Memory B cell (primary cell): ENCODE results near the gene PTCRA.
"Not testable (repeated sequence)": the region's sequence is repeated elsewhere in the genome, so short reads cannot be mapped to it uniquely, and the experiment has no call there.

Experiments used
- ATAC-seq: fragments of 150-1000 bp; cut with Tn5 transposase; 2 replicates; pipeline ENCODE4 v1.10.0; 2021; ENCODE audit warnings: low read depth, mild to moderate bottlenecking, moderate library complexity
- DNase-seq, 2 donors: peaks; one replicate each; pipeline ENCODE4 v3.0.0; 2022; ENCODE audit warnings: low spot score in 2 of 2
- H3K27ac Mint-ChIP-seq: one replicate; pipeline ENCODE4 v1.8.0; 2022; ENCODE audit warnings: mild to moderate bottlenecking, moderate library complexity, mixed read lengths
- H3K27me3 Mint-ChIP-seq: one replicate; pipeline ENCODE4 v1.8.0; 2022; ENCODE audit warnings: mixed read lengths
- H3K36me3 Mint-ChIP-seq: one replicate; pipeline ENCODE4 v1.8.0; 2022; ENCODE audit warnings: mild to moderate bottlenecking, mixed read lengths
- H3K4me1 Mint-ChIP-seq: one replicate; pipeline ENCODE4 v1.8.0; 2022; ENCODE audit warnings: mixed read lengths
- H3K4me3 Mint-ChIP-seq: one replicate; pipeline ENCODE4 v1.8.0; 2022; ENCODE audit warnings: mild to moderate bottlenecking, moderate library complexity, mixed read lengths
- H3K9me3 Mint-ChIP-seq: one replicate; pipeline ENCODE4 v1.8.0; 2022; ENCODE audit warnings: mixed read lengths

PTCRA gene

GRCh38 chr6:42894041-42894828, 21.6 kb upstream of the PTCRA start:
- H3K4me3 Mint-ChIP-seq, result peak overlapping the region; percentile 21
- not testable (repeated sequence) for H3K36me3 Mint-ChIP-seq, H3K27me3 Mint-ChIP-seq, ATAC-seq, H3K9me3 Mint-ChIP-seq
- peak overlapping the region; percentile 86 for H3K27ac Mint-ChIP-seq
- DNase-seq, result peak in 1 of 2 donors; percentile 28
- H3K4me1 Mint-ChIP-seq, result peaks cover 23% of the 10 kb centered on the region

- ATAC-seq, result no peak
- Mint-ChIP-seq H3K4me3 (no peak overlapping the region), H3K27me3 (no peaks in the 10 kb centered on the region), H3K36me3 (no peaks in the 10 kb centered on the region), H3K27ac (no peak overlapping the region), H3K4me1 (peaks cover 18% of the 10 kb centered on the region), H3K9me3 (no peaks in the 10 kb centered on the region)
- no peak for DNase-seq
These were observed 19.6 kb upstream of the PTCRA start for GRCh38 chr6:42896178-42896719.

GRCh38 chr6:42898891-42899361, 16.9 kb upstream of the PTCRA start:
- no peak overlapping the region for H3K4me3 Mint-ChIP-seq
- H3K4me1 Mint-ChIP-seq, result peaks cover 15% of the 10 kb centered on the region
- DNase-seq (peak; percentile 80 to 83), ATAC-seq (no peak)
- H3K36me3 Mint-ChIP-seq, result no peaks in the 10 kb centered on the region
- H3K27me3 Mint-ChIP-seq, result no peaks in the 10 kb centered on the region
- H3K9me3 Mint-ChIP-seq, result no peaks in the 10 kb centered on the region
- H3K27ac Mint-ChIP-seq, result no peak overlapping the region

GRCh38 chr6:42899871-42900270, 16.0 kb upstream of the PTCRA start:
- no peak overlapping the region for H3K4me3 Mint-ChIP-seq
- no peak overlapping the region for H3K27ac Mint-ChIP-seq
- H3K27me3 Mint-ChIP-seq, result no peaks in the 10 kb centered on the region
- DNase-seq, result no peak
- no peaks in the 10 kb centered on the region for H3K36me3 Mint-ChIP-seq
- H3K4me1 Mint-ChIP-seq, result peaks cover 8% of the 10 kb centered on the region
- no peak for ATAC-seq
- no peaks in the 10 kb centered on the region for H3K9me3 Mint-ChIP-seq

GRCh38 chr6:42901538-42901957, 14.3 kb upstream of the PTCRA start:
- H3K9me3 Mint-ChIP-seq, result no peaks in the 10 kb centered on the region
- H3K4me1 Mint-ChIP-seq, result peaks cover 8% of the 10 kb centered on the region
- ATAC-seq (peak; percentile 93), DNase-seq (peak; percentile 70 to 79)
- no peak overlapping the region for H3K4me3 Mint-ChIP-seq
- no peaks in the 10 kb centered on the region for H3K27me3 Mint-ChIP-seq
- H3K27ac Mint-ChIP-seq, result no peak overlapping the region
- H3K36me3 Mint-ChIP-seq, result no peaks in the 10 kb centered on the region

- not testable (repeated sequence) for H3K36me3 Mint-ChIP-seq
These were observed 13.2 kb upstream of the PTCRA start for GRCh38 chr6:42902429-42903263.

GRCh38 chr6:42904467-42904866, 11.4 kb upstream of the PTCRA start:
- no peaks in the 10 kb centered on the region for H3K9me3 Mint-ChIP-seq
- H3K4me1 Mint-ChIP-seq, result peaks cover 8% of the 10 kb centered on the region
- H3K27ac Mint-ChIP-seq, result no peak overlapping the region
- H3K27me3 Mint-ChIP-seq, result no peaks in the 10 kb centered on the region
- ATAC-seq (no peak), DNase-seq (no peak)
- H3K4me3 Mint-ChIP-seq, result no peak overlapping the region
- H3K36me3 Mint-ChIP-seq, result no peaks in the 10 kb centered on the region

More at GRCh38 chr6:42902429-42903263, 13.2 kb upstream of the PTCRA start:
- ATAC-seq, H3K27me3 Mint-ChIP-seq, DNase-seq, H3K27ac Mint-ChIP-seq, H3K4me3 Mint-ChIP-seq, H3K9me3 Mint-ChIP-seq, H3K4me1 Mint-ChIP-seq: not testable (repeated sequence)

GRCh38 chr6:42907336-42907735, 8.5 kb upstream of the PTCRA start:
- H3K27ac Mint-ChIP-seq, result no peak overlapping the region

GRCh38 chr6:42909835-42910234, 6.0 kb upstream of the PTCRA start:
- Mint-ChIP-seq H3K4me3 (no peak overlapping the region), H3K27me3 (peaks cover 8% of the 10 kb centered on the region), H3K9me3 (no peaks in the 10 kb centered on the region), H3K4me1 (peaks cover 4% of the 10 kb centered on the region), H3K27ac (no peak overlapping the region), H3K36me3 (no peaks in the 10 kb centered on the region)
- DNase-seq, result no peak
- ATAC-seq, result no peak

More at GRCh38 chr6:42907336-42907735, 8.5 kb upstream of the PTCRA start:
- Mint-ChIP-seq H3K9me3 (no peaks in the 10 kb centered on the region), H3K4me1 (peaks cover 4% of the 10 kb centered on the region), H3K36me3 (no peaks in the 10 kb centered on the region), H3K27me3 (peaks cover 6% of the 10 kb centered on the region), H3K4me3 (no peak overlapping the region)
- DNase-seq, result no peak
- ATAC-seq, result no peak

- H3K27ac Mint-ChIP-seq, result no peak overlapping the region
- H3K27me3 Mint-ChIP-seq, result peaks cover 8% of the 10 kb centered on the region
- no peaks in the 10 kb centered on the region for H3K9me3 Mint-ChIP-seq
- ATAC-seq (no peak), DNase-seq (no peak)
- H3K4me3 Mint-ChIP-seq, result peak overlapping the region; percentile 17
- no peaks in the 10 kb centered on the region for H3K36me3 Mint-ChIP-seq
- H3K4me1 Mint-ChIP-seq, result peaks cover 8% of the 10 kb centered on the region
These were observed 4.5 kb upstream of the PTCRA start for GRCh38 chr6:42911171-42912021.

GRCh38 chr6:42914546-42914945, 1.3 kb upstream of the PTCRA start:
- Mint-ChIP-seq H3K4me3 (no peak overlapping the region), H3K36me3 (no peaks in the 10 kb centered on the region), H3K9me3 (no peaks in the 10 kb centered on the region), H3K27me3 (peaks cover 8% of the 10 kb centered on the region), H3K4me1 (peaks cover 8% of the 10 kb centered on the region), H3K27ac (no peak overlapping the region)
- no peak for ATAC-seq
- no peak for DNase-seq

GRCh38 chr6:42916288-42916687, 435 bp downstream of the PTCRA start:
- Mint-ChIP-seq H3K27ac (peak overlapping the region; percentile 53), H3K4me3 (no peak overlapping the region), H3K36me3 (no peaks in the 10 kb centered on the region), H3K4me1 (peaks cover 6% of the 10 kb centered on the region), H3K9me3 (no peaks in the 10 kb centered on the region), H3K27me3 (peaks cover 3% of the 10 kb centered on the region)
- ATAC-seq (no peak), DNase-seq (no peak)

GRCh38 chr6:42921801-42922200, 5.9 kb downstream of the PTCRA start:
- peaks cover 9% of the 10 kb centered on the region for H3K4me1 Mint-ChIP-seq
- no peak overlapping the region for H3K4me3 Mint-ChIP-seq
- no peak overlapping the region for H3K27ac Mint-ChIP-seq
- DNase-seq (no peak), ATAC-seq (no peak)
- H3K36me3 Mint-ChIP-seq, result no peaks in the 10 kb centered on the region
- no peaks in the 10 kb centered on the region for H3K9me3 Mint-ChIP-seq
- H3K27me3 Mint-ChIP-seq, result no peaks in the 10 kb centered on the region
